Skeletal muscle cell (primary cell): ENCODE data around the gene SNAPC2.
A peak's percentile ranks its signal among the peaks of the same experiment; 100 is the strongest.
"Not testable (repeated sequence)": the region's sequence is repeated elsewhere in the genome, so short reads cannot be mapped to it uniquely, and the experiment has no call there.

Source experiments
- DNase-seq: peaks from one replicate; pipeline ENCODE4 v3.0.0-alpha.2; 2010; ENCODE audit warnings: low read depth
- H3K4me3 ChIP-seq: 2 replicates; pipeline ENCODE4 v1.5.1; 2011; ENCODE audit warnings: low read depth, mild to moderate bottlenecking, control low read depth, low read length, moderate library complexity

The SNAPC2 gene

DNA sequence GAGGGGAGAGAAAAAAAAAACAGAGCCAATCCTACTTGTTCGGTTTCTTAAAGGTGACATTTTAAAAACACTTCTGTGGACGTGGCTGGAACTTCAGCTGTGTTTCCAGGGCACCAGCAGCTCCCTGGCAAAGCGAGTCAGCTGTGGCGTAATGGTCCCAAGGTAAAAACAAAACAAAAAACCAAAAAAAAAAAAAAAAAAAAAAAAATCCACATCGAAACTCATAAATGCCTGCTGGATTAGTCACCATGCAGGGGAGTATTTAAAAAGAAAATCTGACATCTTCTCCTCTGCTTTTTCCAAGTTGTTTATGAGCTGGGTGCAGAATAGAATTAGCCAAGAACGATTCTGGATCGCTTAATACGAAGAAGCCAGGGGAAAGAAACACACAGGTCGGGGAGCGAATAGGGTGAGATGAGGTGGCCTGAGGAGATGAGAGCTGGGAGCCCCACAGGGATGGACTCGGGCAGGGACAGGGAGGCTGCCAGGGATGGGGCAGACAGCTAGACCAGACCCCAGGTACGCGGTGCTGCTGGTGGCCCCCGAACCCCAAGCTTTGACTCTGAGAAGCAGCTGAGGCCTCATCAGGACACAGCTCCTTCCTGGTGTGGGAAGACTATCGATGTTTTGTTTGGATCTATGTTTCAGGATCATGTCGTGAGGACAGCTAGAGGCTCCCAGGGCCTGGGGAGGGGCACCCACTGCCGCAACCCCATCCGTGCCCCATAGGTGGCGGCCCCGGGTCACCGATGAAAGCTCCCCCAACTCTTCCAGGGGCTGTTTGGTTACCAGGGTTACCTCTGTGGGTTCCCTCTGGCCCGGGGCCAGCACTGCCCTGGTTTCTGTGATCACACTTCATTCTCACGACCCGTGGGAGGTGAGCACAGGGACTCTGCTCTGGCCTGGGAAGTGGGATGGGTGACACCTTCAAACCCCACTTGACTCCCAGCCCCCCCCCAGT is 8.9 kb downstream of the SNAPC2 start:
- no peak overlapping the region for H3K4me3 ChIP-seq
- peak; percentile 44 for DNase-seq

DNA sequence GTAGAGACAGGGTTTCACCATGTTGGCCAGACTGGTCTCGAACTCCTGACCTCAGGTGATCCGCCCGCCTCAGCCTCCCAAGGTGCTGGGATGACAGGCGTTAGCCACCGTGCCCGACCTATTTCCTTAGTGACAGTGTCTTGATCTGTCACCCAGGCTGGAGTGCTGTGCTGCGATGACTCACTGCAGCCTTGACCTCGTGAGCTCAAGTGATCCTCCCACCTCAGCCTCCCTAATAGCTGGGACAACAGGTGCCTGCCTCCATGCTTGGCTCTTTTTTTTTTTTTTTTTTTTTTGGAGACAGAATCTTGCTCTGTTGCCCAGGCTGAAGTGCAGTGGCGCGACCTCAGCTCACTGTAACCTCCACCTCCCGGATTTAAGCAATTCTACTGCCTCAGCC is 9.9 kb downstream of the SNAPC2 start:
- H3K4me3 ChIP-seq, DNase-seq: not testable (repeated sequence)

DNA sequence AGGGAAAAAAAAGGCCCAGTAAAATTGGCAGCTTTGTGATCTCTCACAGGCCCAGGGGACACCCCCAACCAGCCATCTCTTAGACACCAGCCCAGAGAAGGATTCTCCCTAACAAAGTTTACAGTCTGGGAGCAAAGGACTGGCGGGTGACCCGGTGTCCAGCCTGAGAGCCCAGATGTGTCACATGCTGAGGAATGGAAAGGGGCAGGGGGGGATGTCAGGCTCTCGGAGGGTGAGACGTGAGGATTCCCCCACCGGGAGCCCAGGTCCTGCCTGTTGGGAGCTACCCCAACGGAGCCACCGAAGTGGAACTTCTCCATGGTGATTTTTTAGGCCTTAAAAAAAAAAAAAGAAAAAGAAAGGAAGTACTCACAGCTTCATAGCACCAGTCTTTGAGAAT is 10.6 kb downstream of the SNAPC2 start:
- DNase-seq: no peak
- no peak overlapping the region for H3K4me3 ChIP-seq

DNA sequence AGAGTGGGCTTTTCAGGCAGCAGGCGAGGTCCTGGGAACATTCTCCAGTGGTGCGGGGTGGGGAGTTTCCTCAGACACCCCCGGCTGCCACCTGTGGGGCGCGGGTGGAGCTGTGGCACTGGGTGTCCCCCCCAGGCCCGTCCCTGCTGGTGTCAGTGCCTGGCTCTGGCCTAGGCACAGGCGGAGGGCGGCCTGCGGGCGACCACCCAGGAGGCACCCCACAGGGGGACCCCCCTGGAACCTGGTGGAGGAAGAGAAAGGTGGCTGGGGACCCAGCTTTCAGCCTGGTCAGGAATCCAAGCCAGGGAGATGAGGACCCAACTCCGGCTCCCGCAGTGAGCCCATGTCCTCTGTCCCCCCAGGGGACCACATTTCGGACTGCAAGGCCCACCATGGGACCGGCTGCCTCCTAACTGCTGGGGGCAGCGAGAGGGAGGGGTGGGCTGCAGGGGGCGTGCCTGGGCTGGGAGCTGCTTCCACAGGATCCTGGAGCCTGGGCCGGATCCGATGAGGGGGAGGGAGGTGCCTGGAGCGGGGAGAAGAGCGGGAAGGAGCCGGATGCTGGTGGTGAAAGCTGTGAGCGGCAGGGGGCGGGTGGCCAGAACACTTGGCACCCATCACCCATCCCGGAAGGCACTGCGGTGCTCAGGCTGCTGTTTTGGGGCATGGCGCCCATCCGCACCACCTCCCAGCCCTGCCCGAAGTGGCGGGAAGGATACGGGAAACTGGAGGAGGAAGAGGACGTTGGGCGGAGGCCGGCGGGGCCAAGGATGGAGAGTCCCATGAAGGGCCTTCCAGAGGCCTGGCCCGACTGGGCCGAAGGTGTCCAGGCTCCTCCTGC is 11.3 kb downstream of the SNAPC2 start:
- no peak overlapping the region for H3K4me3 ChIP-seq
- DNase-seq: no peak

DNA sequence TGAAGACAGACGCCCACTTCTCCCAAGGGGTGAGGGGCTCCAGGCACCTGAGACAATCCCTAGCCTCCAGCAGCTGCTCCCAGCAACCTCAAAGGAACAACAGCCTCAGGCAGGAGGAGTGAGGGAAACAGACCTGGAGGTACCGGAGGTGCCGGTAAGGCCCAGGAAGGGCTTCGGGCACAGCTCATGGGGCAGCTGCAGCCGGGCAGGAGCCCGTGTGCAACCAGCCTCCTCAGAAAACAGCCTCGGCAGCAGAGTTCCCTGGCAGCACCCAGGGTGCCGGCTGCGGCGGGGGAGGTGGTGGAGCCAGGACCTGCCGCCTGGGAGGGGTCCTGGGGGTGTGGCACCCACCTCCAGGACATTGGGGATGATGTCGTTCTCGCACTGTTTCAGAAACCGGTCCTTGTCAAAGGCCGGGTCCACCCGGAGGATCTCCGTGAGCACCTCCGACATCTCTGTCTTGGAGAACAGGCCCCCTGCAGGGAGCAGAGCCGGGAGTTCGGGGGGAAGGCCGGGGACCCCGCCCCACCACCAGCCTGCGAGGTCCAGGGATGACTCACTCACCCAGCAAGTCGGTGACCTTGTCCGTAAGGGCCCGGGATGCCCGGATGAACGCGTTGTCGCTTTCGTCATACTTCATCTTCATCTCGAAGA is 12.3 kb downstream of the SNAPC2 start:
- H3K4me3 ChIP-seq: no peak overlapping the region
- no peak for DNase-seq

DNA sequence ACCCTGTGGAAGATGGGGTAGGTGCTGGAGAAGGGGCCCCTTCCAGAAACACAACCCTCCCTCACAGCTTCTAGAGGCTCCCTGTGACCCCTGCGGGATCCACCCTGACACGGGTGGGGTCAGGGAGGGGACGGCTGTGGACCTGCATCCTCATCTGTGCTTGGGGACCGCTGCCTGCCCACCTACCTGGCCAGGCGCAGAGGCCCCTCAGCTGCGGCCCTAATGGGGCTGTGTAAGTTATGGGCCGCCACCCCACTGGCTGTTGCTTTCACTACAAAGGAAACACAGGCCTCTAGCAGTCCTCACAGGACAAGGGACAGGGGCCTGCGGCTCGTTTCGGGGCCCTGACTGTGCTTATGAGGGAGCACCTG is 12.8 kb downstream of the SNAPC2 start:
- no peak for DNase-seq
- no peak overlapping the region for H3K4me3 ChIP-seq

DNA sequence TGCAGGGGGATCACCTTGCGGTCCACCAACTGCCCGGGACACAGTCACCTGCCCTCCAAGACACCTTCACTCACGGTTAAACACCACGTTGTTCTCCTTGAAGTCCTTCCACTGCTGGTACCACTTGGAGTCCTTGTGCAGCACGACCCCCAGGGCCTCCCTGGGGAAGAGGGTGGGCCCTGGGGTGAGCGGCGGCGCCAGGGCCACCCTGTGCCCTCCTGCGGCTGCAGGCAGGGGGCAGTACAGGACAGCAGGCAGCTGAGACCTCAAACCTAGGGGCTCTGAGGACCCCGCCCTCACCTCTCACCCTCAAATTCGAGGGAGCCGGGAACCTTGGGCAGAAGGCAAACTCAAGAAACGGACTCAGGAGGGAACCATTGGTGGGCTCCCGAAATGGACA is 13.3 kb downstream of the SNAPC2 start:
- H3K4me3 ChIP-seq: no peak overlapping the region
- DNase-seq: no peak

DNA sequence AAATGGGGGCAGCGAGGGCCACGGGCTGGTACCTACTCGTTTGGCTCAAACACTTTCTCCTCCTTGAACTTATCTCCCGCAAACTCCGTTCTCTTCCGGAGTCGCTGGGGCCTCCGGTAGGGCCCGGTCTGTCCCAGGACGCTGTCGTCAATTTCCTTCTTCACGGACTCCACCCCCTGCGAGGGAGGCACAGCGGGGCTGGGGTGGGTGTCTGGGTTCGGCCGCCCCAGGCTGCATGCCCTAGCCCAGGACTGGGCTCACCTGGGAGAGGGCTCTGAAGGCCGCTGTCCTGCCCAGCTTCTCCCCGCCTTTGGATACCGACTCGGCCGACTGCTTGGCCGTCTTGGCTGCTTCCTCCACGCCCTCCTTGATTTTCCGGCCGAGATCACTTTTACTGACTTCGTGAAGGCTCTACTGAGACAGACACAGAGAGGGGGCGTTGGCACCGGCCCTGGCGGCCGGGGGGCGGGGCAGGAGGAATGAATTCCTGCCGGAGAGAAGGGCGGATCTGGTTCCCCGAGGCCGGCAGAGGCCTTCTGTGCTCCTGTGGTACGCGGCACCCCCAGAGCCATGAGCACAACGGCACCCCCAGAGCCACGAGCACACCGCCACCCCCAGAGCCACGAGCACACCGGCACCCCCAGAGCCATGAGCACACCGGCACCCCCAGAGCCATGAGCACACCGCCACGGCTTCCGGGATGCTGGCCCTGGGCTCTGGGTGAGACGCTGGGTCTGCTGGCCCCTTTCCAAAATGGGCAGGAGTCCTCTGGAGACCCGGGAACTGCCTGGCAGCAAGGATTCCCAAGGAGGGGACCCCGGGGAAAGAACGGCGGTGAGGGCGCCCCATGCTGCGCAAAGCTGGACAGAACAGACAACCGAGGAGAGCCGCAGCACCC is 13.9 kb downstream of the SNAPC2 start:
- H3K4me3 ChIP-seq: no peak overlapping the region
- DNase-seq: no peak

DNA sequence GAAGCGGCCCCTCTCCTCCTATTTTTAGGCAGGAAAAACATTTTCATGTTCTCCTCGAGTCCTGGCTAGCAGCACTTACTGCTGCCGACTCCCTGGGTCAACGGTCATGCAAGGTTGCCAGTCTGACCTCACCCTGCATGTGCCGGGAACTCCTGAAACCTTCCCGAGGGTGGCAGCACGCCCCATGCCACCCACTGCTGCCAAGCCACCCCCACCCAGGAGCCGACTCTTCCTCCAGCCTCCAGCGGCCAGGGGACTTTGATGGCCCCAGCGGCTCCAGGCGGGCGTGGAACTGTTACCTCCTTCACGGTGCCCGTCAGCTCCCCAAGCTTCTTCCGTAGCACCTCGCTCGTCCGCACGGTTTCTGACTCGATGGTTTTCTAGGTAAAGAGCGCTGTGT is 14.6 kb downstream of the SNAPC2 start:
- no peak overlapping the region for H3K4me3 ChIP-seq
- no peak for DNase-seq

DNA sequence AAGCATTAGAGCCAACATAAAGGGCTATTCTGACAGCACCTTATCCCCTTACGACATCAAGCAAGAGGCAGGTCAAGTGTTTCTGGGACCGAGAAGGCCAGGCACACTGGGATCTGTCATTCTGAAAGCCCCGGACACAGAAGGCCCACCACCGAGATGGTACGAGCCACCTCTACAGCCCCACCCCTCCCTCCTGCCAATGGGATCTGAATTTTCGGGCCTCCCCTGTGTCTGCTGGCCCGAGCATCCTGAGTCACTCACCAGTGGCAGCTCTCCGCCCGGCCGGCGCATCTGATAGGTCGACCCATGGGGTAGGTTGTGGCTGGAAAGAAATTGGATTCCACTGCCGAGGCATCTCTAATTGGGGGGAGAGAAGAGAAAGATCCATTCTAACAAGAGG is 20.7 kb downstream of the SNAPC2 start:
- no peak overlapping the region for H3K4me3 ChIP-seq
- no peak for DNase-seq

DNA sequence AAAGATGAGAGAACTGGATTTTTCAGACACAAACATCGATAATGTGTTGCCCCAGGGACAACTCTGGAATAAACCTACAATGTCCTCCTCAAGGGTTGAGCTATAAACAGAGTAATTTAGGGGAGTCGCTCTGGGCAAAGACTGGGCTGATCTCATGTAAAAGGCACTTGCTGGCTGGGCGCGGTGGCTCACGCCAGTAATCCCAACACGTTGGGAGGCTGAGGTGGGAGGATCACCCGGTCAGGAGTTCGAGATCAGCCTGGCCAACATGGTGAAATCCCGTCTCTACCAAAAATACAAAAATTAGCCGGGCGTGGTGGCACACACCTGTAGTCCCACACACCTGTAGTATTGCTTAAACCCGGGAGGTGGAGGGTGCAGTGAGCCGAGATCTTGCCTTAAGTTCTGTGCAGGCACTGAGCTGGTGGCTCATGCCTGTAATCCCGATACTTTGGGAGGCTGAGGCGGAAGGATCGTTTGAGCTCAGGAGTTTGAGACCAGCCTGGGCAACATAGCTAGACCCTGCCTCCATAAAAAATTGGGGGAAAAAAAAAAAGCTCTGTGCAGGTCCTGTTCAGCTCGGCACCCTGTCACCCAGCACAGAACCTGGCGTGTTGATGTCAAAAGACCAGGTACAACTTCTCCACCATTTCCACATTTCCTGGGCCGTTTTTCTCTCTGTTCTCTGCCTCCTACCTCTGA is 21.9 kb downstream of the SNAPC2 start:
- DNase-seq: no peak
- H3K4me3 ChIP-seq: peak overlapping the region; percentile 97

DNA sequence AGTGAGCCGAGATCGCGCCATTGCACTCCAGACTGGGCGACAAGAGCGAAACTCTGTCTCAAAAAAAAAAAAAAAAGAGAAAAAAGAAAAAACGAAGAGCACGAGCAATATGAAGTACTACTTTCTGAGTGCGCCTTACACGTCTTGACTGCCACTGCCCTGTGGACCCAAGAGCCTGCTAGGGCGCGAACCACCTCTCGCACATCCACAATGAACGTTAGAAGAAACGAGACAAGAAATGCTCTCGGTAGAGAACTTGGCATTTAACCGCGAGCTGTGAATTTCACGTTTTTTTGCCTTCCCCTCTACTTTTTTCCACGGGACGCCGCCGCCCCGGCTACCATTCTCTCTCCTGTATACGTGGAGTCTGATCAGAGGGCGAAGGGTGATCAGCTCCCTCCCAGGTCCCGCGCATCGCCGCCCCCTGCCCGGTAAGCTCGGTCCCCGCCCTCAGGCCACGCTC is 22.9 kb downstream of the SNAPC2 start:
- H3K4me3 ChIP-seq: peak overlapping the region; percentile 97
- DNase-seq: no peak

DNA sequence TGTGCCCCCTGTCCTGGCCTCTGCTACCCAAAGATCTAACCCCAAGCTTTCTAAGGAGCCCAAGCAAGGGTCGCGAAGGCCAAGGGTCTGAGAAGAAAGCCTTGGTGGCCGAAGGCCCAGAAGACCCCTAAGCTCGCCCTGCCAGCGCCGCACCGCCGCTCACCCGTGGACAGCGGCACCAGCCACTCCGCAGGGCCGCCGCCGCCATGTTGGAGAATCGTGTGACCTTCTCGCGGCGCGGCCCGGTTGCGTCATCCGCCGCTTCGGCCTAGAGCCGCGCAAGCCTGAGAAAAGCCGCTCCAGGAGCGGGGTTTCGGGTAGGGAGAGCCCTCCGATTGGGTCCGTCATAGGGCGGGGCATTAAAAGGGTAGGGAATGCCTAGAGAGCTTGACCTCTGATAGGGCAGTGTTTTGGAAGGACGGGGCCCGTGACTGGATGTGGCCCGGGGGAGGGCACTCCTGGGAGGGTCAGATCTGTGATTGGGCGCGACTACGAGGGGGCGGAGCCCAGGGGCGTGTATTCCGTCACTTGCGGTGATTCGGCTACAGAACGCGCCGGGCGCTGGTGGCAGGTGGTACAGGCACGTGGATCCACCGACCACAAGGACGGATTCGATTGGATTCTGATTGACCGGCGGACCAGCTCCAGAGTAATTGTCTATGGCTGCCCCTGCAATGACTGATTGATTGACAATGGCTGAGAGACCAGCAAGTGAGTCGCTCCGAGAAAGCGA is 23.5 kb downstream of the SNAPC2 start, which contains the start of gene TIMM44:
Gene TIMM44, minus strand, starts transcription at position 223 of the 733 bp plus-strand sequence. Its CDS starts 15 bp downstream, at position 208.
- peak within 1 kb of the TSS; percentile 97 for H3K4me3 ChIP-seq
- peak; percentile 98 for DNase-seq

DNA sequence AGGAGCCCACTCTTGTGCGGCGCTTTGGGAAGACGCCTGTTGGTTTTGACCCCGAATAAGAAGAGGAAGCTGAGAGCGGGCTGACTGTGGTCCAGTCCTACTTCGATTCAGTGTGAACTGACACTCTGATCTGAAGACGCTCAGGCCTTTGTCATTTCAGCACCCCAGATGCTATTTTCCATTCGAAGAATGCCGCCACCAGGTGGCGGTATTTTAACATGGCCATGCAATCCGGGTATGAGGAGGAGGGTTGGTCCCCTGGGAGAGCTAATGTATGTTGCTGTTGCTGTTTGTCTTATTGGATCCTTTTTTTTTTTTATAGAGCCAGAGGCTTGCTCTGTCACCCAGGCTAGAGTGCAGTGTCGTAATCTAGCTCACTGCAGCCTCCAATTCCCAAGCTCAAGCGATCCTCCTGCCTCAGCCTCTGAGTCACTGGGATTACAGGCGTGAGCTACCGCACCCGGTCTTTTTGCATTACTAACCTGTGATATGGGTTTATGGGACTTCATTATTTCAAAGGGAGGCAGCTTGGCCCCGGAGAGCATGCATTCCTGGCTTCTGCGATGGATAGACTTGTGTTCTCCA is 24.1 kb downstream of the SNAPC2 start:
- peak overlapping the region; percentile 97 for H3K4me3 ChIP-seq
- peak; percentile 82 for DNase-seq

DNA sequence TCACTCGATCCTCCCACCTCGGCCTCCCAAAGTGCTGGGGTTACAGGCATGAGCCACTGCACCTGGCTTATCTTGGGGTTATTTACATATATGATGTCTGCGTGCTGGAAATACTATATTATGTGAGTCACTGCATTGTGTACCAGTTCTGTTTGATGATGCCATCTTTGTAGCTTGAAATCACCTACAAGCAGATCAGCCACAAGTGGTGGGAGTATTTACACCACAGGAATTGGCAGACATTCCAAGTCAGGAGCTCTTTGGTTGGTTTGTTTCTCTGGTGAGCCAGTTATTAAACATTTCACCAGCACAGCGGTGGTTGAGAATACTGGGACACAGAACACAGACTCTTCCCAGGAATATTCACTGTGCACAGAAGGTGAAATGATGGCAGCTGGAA is 27.8 kb downstream of the SNAPC2 start:
- H3K4me3 ChIP-seq: no peak overlapping the region
- DNase-seq: no peak

DNA sequence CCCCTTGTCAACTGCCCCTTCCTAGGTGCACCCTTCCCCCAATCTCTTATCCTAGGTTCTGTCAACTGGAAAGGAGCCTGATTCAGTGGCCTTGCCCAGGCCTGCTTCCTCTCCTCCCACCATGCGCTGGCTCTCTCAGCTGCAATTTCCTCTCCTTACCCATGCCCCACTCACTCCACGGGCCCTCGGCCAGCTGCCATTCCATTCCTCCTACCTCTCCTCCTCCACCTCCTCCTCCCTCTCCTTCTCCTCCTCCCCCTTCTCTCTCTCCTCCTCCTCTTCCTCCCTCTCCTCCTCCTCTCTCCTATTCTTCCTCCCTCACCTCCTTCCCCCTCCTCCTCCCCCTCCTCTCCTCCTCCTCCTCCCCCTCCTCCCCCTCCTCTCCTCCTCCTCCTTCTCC is 32.9 kb downstream of the SNAPC2 start:
- DNase-seq: no peak
- no peak overlapping the region for H3K4me3 ChIP-seq

DNA sequence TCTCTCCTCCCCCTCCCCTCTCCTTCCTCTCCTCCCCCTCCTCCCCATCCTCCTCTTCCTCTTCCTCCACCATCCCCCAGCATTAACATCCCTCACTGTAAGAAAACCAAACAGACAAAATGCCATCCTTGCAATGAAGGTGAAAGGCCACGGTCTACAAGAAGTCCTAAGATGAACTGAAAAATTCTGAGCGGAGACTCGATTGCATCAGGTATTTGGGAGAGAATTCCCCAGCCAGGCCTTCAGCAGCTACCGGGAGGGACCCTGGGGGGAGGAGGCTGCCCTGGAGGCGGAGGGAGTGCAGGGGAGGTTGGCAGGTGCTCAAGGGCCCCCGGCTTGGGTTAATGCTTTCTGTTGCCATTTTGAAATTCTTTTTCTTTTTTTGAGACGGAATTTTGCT is 33.4 kb downstream of the SNAPC2 start:
- DNase-seq: no peak
- H3K4me3 ChIP-seq: no peak overlapping the region
